GM12878 (cell line): ENCODE results near the gene FAM200B. TPM values are rescaled to one million over a fixed set of nuclear protein-coding genes. Genes with fewer than 3 reads are reported as not detected.

Experiments used
- ATF3 ChIP-seq: IDR thresholded peaks from 2 replicates; pipeline ENCODE4 v1.6.1; 2011; ENCODE audit warnings: low read depth, mild to moderate bottlenecking, low read length, moderate library complexity, borderline replicate concordance; ENCODE audit errors: extremely low read depth
- CBFB ChIP-seq: IDR thresholded peaks from 2 replicates; pipeline ENCODE4 v1.6.1; 2016; ENCODE audit warnings: antibody characterized with exemption, low read depth
- CHD2 ChIP-seq: IDR thresholded peaks from 2 replicates; pipeline ENCODE4 v1.6.1; 2011; ENCODE audit warnings: low read depth, low read length, improper control_type of control experiment, borderline replicate concordance
- IRF4 ChIP-seq: IDR thresholded peaks from 2 replicates; pipeline ENCODE4 v1.6.1; 2011; ENCODE audit warnings: low read depth, low read length
- KDM1A ChIP-seq: fragments of 200-600 bp; sonication (generic); IDR thresholded peaks from 2 replicates; pipeline ENCODE4 v1.6.1; 2016; ENCODE audit warnings: borderline replicate concordance
- POLR2A ChIP-seq: IDR thresholded peaks from 2 replicates; pipeline ENCODE4 v1.6.1; 2011; ENCODE audit warnings: low read depth, mild to moderate bottlenecking, low read length
- RELA ChIP-seq: fragments of 450-650 bp; IDR thresholded peaks from 2 replicates; pipeline ENCODE4 v1.8.0; 2014; ENCODE audit warnings: borderline replicate concordance; ENCODE audit not compliant: partially characterized antibody
- RFX5 ChIP-seq: IDR thresholded peaks from 2 replicates; pipeline ENCODE4 v1.6.1; 2011; ENCODE audit warnings: low read depth, low read length, improper control_type of control experiment
- SP1 ChIP-seq: IDR thresholded peaks from one replicate; pipeline ENCODE4 v1.6.1; 2011; ENCODE audit warnings: low read depth, low read length
- ZNF687 ChIP-seq: fragments of 450-650 bp; IDR thresholded peaks from 2 replicates; pipeline ENCODE4 v1.6.1; 2017; ENCODE audit warnings: mild to moderate bottlenecking, moderate library complexity
- polyA plus RNA-seq, 11 experiments: library from polyadenylated mRNA; depleted of rRNA in 4 of 11; unstranded in 6 of 11; stranded (reverse) in 5 of 11; fragments of >200 nt; fragmentation: Nextera tagmentation in 4 of 11; fragmentation: Illumina TruSeq in 1 of 11; extraction: Ambion mirVana in 4 of 11; extraction: Trizol in 1 of 11; gene quantifications; 1 replicate in 1 of 11; 2 replicates in 10 of 11; pipeline versions ENCODE4 v1.2.1 to v1.2.3, GENCODE V29; 2011 to 2016; ENCODE audit warnings: inconsistent platforms in 2 of 11, missing spikeins in 2 of 11, low read depth in 1 of 11
- total RNA-seq, 4 experiments: library from RNA; depleted of rRNA in 3 of 4; stranded (reverse); fragments of >200 nt in 3 of 4; fragmentation: Illumina TruSeq in 1 of 4; extraction: Trizol in 1 of 4; gene quantifications; 2 replicates each; pipeline versions ENCODE4 v1.2.1 to v1.2.3, GENCODE V29; 2013 to 2021

The FAM200B gene
- total and polyA plus RNA-seq, 10 of the 15 experiments (the other 5 are each of a cell fraction or from before 2014, with no cell fraction given): 13.8 to 48.5 (median 25.5) TPM

DNA sequence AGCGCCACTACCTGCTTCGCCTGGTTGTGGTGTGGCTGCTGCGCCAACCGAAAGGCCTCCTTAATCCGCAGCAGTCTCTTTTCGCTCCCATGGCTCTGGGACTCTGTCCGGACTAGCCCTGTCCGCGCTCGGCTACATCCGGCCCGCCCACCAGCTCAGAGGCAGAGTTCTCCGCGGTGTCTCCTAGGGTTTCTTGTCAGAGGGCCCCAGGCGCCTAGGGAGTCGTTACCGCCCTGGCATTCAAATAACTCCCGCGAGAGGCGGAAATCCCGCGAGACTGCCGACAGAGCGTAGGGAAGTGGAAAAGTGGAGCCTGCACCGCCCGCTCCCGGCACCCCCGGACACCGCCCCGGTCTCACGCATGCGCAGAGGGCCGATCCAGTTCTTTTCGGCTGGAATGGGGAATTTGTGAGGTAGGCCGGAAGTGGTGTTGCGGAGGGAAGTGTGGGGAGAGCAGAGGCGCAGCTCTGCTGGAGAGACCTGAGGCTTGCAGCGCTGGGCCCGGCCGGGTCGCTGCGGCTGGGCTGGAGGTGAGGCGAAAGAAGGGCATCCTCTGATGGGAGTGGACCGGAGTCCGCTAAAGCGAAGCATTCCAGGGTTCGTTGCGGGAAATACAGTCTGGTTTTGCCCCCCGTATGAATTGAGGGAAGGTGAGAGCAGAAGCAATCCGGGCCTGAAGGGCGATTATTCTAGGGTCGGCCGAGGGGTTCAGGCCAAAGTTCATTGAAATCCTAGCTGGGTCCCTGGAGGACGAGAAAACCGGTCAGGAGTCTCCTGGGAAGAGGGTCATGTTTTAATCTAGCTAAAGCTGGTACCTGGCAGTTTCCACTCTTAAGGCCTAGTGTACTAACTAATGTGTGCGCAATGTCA, at the start of gene FAM200B (continued):
- TF ChIP-seq IRF4 (no peak), CHD2 (peak; percentile 100), RELA (no peak), POLR2A (peak; percentile 89), CBFB (peak; percentile 99), SP1 (no peak), KDM1A (no peak), ATF3 (no peak), ZNF687 (0 out of 2 replicates have a peak, but pooled peaks have one; percentile 40), RFX5 (no peak)
